HUES6 (cell line): ENCODE measurements around the gene SMCO2.

Experiments
- H3K27ac ChIP-seq: 2 replicates; pipeline ENCODE4 v1.7.0; 2013; ENCODE audit warnings: low read depth, mild to moderate bottlenecking, low read length, inconsistent platforms
- H3K27me3 ChIP-seq: 2 replicates; pipeline ENCODE4 v1.6.1; 2013; ENCODE audit warnings: low read length; ENCODE audit not compliant: control insufficient read depth, insufficient read depth
- H3K36me3 ChIP-seq: 2 replicates; pipeline ENCODE4 v1.6.1; 2013; ENCODE audit warnings: low read length; ENCODE audit not compliant: control insufficient read depth, insufficient read depth
- H3K4me1 ChIP-seq: 2 replicates; pipeline ENCODE4 v1.6.1; 2013; ENCODE audit warnings: low read length; ENCODE audit not compliant: control insufficient read depth, insufficient read depth
- H3K4me3 ChIP-seq: 2 replicates; pipeline ENCODE4 v1.5.1; 2013; ENCODE audit warnings: low read depth, low read length
- H3K9ac ChIP-seq: one replicate; pipeline ENCODE4 v1.6.1; 2013; ENCODE audit warnings: mild to moderate bottlenecking, low read length
- H3K9me3 ChIP-seq: 2 replicates; pipeline ENCODE4 v1.6.1; 2013; ENCODE audit warnings: low read depth, low read length; ENCODE audit not compliant: control insufficient read depth, insufficient read depth

SMCO2 gene

DNA sequence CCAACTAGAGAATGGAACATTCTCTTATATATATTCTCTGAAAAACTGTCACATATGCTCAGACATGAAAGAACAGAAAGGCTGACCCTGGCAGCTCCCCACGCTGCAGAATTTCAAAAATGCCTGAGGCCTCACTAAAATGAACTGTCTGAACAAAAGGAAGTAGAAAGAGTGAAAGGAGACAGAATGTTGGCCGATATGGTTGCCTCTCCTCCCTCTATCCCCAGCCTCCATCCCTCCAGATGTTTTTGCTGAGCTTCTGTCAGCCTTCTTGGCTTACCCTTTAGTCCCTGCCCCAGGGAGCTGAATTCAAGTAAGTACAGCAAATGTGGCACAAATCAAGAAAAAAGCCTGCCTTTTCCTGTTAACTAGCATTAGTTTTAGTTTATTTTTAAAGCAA, 6.9 kb downstream of the SMCO2 start:
- H3K27me3 ChIP-seq: no peaks in the 10 kb centered on the region
- H3K27ac ChIP-seq: no peak overlapping the region
- H3K9ac ChIP-seq: no peak overlapping the region
- H3K4me3 ChIP-seq: no peak overlapping the region
- no peaks in the 10 kb centered on the region for H3K9me3 ChIP-seq
- H3K4me1 ChIP-seq: no peaks in the 10 kb centered on the region
- H3K36me3 ChIP-seq: no peaks in the 10 kb centered on the region

DNA sequence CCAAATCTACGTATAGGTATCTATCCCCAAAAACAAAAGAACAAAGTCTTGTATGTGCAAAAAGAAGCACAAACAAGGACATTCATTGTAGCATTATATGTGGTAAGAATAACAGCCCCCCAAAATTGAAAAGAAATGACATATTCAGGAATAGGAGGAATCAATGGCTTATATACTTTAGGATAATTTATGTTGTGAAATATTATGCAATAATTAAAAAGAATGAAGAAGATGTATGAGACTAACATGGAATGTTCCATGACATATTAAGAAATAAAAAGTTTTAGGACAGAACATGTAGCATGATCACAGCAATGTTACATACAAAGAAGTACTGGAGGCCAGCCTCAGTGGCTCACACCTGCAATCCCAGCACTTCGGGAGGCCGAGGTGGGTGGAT, 9.1 kb downstream of the SMCO2 start:
- Histone ChIP-seq H3K9me3 (no peaks in the 10 kb centered on the region; the same call in 1 of the 2 replicates), H3K4me1 (no peaks in the 10 kb centered on the region), H3K27ac (no peak overlapping the region), H3K27me3 (no peaks in the 10 kb centered on the region), H3K4me3 (no peak overlapping the region), H3K9ac (no peak overlapping the region), H3K36me3 (no peaks in the 10 kb centered on the region)

DNA sequence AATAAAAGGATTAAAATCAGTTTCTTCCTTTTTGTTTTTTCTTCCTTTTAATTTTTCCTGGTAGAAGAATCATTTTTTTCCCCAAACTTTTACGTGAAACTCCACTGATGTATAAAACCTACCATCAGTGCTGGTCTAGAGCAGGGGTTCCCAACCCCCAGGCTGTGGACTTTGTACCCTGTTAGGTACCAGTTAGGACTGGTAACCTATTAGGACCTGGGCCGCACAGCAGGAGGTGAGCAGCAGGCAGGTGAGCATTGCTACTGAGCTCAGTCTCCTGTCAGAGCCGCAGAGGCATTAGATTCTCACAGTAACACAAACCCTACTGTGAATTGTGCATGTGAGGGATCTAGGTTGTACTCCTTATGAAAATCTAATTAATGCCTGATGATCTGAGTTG, 10.1 kb downstream of the SMCO2 start:
- H3K9me3 ChIP-seq: no peaks in the 10 kb centered on the region; the same call in 1 of the 2 replicates
- H3K4me1 ChIP-seq: no peaks in the 10 kb centered on the region
- H3K4me3 ChIP-seq: no peak overlapping the region
- H3K27me3 ChIP-seq: no peaks in the 10 kb centered on the region
- no peak overlapping the region for H3K9ac ChIP-seq
- H3K27ac ChIP-seq: no peak overlapping the region
- H3K36me3 ChIP-seq: no peaks in the 10 kb centered on the region

DNA sequence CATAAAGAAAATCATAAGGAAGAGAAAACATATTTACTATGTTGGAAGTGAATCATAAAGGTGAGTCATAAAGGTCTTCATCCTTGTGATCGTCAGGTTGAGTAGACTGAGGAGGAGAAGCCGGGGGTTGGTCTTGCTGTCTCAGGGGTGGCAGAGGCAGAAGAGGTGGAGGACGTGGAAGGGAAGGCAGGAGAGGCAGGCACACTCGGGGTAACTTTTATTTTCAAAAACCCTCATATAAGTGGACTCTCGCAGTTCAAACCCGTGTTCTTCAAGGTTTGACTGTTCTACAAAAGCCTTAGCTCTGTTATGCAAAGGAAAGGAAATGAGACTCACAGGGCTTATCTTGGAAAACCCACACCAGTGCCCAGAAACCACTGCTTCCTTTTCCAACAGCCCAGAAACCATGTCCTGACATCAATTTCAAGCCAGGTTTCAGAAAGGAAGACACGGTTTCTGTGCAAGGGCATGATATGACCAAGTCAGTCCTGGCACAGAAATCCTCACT, 14.0 kb downstream of the SMCO2 start:
- no peak overlapping the region for H3K4me3 ChIP-seq

DNA sequence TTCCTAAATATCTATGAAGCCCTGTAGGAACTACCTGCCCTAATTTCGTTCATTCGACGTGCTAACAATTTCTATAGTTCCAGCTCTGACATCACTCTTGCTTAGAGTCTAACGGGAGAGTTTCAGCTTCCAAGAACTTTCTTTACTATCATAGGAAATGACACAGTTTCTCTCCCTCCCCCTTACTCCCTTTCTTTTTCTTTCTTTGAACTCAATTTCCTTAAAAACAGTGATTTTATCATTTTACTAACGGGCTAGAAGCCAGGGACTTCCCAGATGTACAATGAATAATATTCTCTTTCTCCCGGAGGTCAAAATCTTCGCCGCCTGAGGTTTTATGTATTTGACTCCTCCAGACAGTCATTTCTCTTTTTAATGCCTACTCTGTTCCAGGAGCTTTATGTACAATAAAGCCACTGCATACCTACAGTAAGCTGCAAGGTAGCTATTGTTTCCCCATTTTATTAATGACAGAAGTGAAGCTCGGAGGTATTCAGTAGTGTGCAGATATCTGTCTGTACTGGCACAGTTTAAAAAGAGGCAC, 15.7 kb downstream of the SMCO2 start:
- H3K9me3 ChIP-seq: no peaks in the 10 kb centered on the region; the same call in 1 of the 2 replicates
- no peaks in the 10 kb centered on the region for H3K4me1 ChIP-seq
- no peaks in the 10 kb centered on the region for H3K27me3 ChIP-seq
- no peak overlapping the region for H3K9ac ChIP-seq
- H3K36me3 ChIP-seq: no peaks in the 10 kb centered on the region
- H3K27ac ChIP-seq: no peak overlapping the region
- no peak overlapping the region for H3K4me3 ChIP-seq

More for the DNA sequence above, 14.0 kb downstream of the SMCO2 start:
- no peaks in the 10 kb centered on the region for H3K4me1 ChIP-seq
- H3K9me3 ChIP-seq: no peaks in the 10 kb centered on the region; the same call in 1 of the 2 replicates
- no peak overlapping the region for H3K9ac ChIP-seq
- no peak overlapping the region for H3K27ac ChIP-seq
- H3K36me3 ChIP-seq: no peaks in the 10 kb centered on the region
- H3K27me3 ChIP-seq: no peaks in the 10 kb centered on the region

DNA sequence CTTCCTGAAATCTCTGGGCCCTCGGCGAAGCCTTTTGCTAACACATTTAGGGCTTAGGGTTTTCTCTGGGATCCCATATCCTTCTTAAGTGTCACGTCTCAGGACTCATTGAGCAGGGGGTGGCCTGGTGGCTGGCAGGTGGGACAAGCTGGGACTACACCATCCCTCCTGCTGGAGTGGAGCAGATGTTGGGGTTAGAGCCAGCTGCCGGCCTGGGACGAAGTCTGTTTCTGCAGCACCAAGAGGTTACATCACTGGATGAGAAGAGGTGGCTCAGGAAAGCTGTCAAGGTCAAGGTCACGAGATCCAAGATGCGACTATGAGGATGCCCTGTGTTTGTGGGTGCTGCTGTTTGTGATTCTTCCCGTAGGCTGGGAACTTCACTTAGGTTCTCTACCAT, 16.3 kb downstream of the SMCO2 start:
- Histone ChIP-seq H3K27ac (no peak overlapping the region), H3K36me3 (no peaks in the 10 kb centered on the region), H3K4me1 (no peaks in the 10 kb centered on the region), H3K9me3 (no peaks in the 10 kb centered on the region; the same call in 1 of the 2 replicates), H3K9ac (no peak overlapping the region), H3K4me3 (no peak overlapping the region), H3K27me3 (no peaks in the 10 kb centered on the region)

DNA sequence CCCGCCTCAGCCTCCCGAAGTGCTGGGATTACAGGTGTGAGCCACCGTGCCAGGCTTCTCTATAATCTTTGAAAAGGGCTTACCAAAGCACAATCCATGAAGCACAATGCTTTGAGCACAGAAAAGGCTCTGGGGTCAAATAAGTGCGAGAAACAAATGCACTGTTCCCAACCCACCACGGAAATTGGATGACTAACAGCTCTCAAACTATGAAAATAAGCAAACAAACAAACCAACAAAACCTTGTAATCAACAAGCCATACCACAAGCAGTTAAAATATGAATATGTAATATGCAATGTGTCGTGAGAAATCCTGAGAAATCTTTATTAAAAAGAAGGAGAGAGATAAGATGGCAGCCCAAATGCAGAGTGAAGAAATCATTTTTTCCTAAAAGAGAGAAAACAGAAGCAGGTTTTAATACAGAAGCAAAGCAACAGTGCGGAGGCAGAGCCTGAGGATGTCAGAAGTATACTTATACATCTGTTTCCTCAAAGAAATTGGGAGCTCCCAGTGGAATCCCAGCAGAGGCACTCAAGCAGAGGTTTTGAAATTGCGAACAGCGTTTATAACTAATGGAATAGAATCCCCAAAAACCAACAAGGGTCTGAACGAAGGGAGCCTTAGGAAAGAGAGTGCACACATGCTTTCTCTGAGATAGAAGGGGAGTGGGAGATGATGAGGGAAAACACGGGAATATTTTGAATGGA, 17.1 kb downstream of the SMCO2 start:
- Histone ChIP-seq H3K36me3 (no peaks in the 10 kb centered on the region), H3K9ac (no peak overlapping the region), H3K27me3 (no peaks in the 10 kb centered on the region), H3K27ac (no peak overlapping the region), H3K9me3 (no peaks in the 10 kb centered on the region; the same call in 1 of the 2 replicates), H3K4me3 (no peak overlapping the region), H3K4me1 (no peaks in the 10 kb centered on the region)

DNA sequence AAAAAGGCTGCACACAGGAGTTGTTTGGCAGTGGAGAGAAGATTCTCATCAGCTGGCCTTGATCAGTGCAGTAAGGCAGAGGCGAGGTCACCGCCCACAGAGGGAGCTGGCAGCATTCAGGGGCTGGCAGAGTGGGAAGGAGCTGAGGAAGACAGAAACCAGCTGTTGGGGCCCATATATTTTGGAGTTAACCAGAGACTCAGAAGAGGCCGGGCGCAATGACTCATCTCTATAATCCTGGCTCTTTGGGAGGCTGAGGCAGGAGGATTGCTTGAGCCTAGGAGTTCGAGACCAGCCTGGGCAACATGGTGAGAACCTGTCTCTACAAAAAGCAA, 17.7 kb downstream of the SMCO2 start:
- no peaks in the 10 kb centered on the region for H3K36me3 ChIP-seq
- H3K27ac ChIP-seq: no peak overlapping the region
- no peaks in the 10 kb centered on the region; the same call in 1 of the 2 replicates for H3K9me3 ChIP-seq
- no peak overlapping the region for H3K9ac ChIP-seq
- no peaks in the 10 kb centered on the region for H3K27me3 ChIP-seq
- no peak overlapping the region for H3K4me3 ChIP-seq
- H3K4me1 ChIP-seq: no peaks in the 10 kb centered on the region

DNA sequence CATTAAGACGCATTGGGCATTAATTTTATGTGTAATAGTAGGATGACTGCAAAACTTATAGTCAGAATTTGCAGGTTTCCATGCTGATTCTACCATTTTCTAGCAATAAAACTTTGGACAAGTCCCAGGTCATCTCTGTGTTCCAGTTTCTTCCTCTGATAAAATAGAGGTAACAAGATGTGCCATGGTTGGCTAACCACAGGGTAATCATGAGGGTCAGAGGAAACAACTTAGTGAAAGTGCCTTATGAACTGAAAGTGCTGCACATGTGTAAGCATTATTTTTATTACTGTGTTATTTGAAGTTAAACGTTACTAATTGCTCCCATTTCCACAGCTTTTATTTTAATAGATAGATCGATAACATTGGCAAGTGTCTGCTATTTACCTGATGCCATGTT, 21.1 kb downstream of the SMCO2 start:
- Histone ChIP-seq H3K4me1 (no peaks in the 10 kb centered on the region), H3K4me3 (no peak overlapping the region)

DNA sequence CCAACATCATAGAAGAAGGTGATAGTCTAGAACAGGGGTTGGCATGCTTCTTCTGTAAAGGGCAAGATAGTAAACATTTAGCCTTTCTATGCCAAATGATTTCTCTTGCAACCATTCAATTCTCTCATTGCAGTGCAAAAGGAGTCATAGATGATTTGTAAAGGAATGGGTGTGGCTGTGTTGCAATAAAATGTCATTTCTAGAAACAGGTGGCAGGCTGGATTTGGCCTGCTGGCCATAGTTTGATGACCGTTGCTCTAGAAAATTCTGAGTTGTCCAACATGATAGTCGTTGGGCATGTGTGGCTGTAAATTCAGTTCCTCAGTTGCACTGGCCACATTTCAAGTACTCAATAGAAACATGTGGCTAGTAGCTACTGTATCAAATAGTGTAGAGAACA, 21.7 kb downstream of the SMCO2 start:
- no peaks in the 10 kb centered on the region for H3K9me3 ChIP-seq
- H3K4me3 ChIP-seq: no peak overlapping the region
- no peak overlapping the region for H3K27ac ChIP-seq
- no peaks in the 10 kb centered on the region for H3K4me1 ChIP-seq
- H3K36me3 ChIP-seq: no peaks in the 10 kb centered on the region
- H3K9ac ChIP-seq: no peak overlapping the region
- H3K27me3 ChIP-seq: no peaks in the 10 kb centered on the region

More for the DNA sequence above, 21.1 kb downstream of the SMCO2 start:
- Histone ChIP-seq H3K36me3 (no peaks in the 10 kb centered on the region), H3K9ac (no peak overlapping the region), H3K27me3 (no peaks in the 10 kb centered on the region), H3K27ac (no peak overlapping the region), H3K9me3 (no peaks in the 10 kb centered on the region)

DNA sequence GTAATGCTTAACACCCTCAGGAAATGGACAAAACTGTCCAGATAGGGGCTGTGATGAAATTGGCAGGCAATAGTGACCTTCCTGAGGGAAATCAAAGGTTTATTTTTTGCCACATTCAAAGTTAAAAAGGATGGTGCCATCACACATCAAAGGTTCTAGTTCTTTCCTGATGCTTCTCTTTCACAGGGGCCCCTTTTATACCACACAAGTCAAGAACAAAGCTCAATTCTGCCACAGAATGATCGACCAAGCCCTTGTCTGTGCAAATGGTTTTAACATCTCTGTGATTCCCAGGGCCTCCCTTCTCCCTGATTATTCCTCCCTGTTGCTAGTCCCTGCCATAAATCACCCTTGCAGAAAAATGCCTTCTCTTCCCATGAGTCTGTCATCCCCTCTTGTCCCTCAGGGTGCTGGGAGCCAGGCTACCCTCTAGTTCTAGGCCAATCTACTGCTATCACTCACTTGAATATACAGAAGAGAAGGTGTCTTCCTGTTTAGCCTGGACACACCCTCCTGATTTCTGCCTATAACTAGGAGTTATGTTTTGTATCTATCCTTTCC, 22.7 kb downstream of the SMCO2 start:
- Histone ChIP-seq H3K36me3 (no peaks in the 10 kb centered on the region), H3K4me1 (no peaks in the 10 kb centered on the region)

More for the DNA sequence above, 22.7 kb downstream of the SMCO2 start:
- H3K27me3 ChIP-seq: no peaks in the 10 kb centered on the region
- H3K9me3 ChIP-seq: no peaks in the 10 kb centered on the region
- H3K27ac ChIP-seq: no peak overlapping the region
- no peak overlapping the region for H3K4me3 ChIP-seq
- H3K9ac ChIP-seq: no peak overlapping the region
